ENCODE results near the gene RAPGEF1.
A peak's percentile ranks its signal among the peaks of the same experiment; 100 is the strongest.

The RAPGEF1 gene

DNA sequence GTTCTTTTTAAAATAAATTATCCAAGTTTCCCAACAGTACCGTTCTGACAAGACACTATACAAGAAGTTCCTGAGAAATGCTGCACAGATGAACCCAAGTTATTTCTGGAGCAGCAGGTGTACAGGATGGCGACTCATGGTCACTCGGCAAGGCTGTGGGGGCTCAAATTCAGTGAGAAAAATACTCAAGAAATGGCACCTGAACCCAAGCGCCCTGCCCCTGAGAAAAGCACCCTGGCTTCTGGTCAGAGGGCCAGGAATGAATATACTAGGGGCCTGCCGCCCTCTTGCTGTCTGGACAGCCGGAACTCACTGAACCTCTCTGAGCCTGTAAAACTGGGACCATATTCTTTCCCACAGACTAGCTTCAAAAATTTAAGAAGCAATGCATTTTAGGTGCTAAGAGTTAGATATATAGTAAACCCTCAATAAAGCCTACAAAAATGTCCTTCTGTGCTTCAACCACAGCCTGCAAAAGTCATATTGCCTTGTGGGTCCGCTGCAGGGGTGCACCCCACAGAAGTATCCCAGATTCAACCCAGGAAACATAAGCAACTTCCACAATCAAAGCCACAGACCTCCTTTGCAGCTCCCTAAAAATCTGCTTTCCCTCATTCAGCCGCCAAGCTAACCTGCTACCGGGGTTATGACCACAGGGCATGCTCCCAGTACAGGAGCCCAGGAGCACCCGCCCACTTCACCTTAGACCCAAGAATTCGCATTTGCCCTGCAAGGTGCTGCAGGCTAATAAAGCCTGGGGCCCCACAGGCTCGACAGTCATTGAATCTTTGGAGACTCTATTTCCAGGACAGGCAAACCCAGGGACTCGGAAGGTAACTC is 1.4 kb downstream of the RAPGEF1 start:
- TF ChIP-seq EZH2phosphoT487 (conservative IDR thresholded peaks at IDR 0.05; ENCODE audit: low read length), result no peak
- TF ChIP-seq, protein P1, sequence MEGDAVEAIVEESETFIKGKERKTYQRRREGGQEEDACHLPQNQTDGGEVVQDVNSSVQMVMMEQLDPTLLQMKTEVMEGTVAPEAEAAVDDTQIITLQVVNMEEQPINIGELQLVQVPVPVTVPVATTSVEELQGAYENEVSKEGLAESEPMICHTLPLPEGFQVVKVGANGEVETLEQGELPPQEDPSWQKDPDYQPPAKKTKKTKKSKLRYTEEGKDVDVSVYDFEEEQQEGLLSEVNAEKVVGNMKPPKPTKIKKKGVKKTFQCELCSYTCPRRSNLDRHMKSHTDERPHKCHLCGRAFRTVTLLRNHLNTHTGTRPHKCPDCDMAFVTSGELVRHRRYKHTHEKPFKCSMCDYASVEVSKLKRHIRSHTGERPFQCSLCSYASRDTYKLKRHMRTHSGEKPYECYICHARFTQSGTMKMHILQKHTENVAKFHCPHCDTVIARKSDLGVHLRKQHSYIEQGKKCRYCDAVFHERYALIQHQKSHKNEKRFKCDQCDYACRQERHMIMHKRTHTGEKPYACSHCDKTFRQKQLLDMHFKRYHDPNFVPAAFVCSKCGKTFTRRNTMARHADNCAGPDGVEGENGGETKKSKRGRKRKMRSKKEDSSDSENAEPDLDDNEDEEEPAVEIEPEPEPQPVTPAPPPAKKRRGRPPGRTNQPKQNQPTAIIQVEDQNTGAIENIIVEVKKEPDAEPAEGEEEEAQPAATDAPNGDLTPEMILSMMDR (IDR thresholded peaks at IDR 0.05; ENCODE audit: insufficient read depth, low read length, poor library complexity, severe bottlenecking), result no peak
- Histone ChIP-seq H3K27ac (ENCODE audit: low read depth, low read length) (peak overlapping the region; percentile 99), H4K20me1 (ENCODE audit: low read depth, low read length) (no peaks in the 10 kb centered on the region), H3F3A (ENCODE audit: insufficient read depth) (peaks cover 38% of the 10 kb centered on the region), H3K27me3 (ENCODE audit: low read length) (no peaks in the 10 kb centered on the region), H3K36me3 (ENCODE audit: low read length) (no peaks in the 10 kb centered on the region), H3K9me3 (ENCODE audit: insufficient read depth, low read length) (no peaks in the 10 kb centered on the region), H2AFZ (ENCODE audit: low read depth, low read length, severe bottlenecking) (no peak overlapping the region), H3K9ac (ENCODE audit: low read length) (peak overlapping the region; percentile 67), H3K79me2 (ENCODE audit: insufficient read depth, low read length) (peaks cover 48% of the 10 kb centered on the region), H3K4me2 (ENCODE audit: low read depth, low read length, poor library complexity, severe bottlenecking) (peak overlapping the region; percentile 87), H3K4me3 (ENCODE audit: insufficient read depth, low read length, poor library complexity, severe bottlenecking) (peak overlapping the region; percentile 81), H3K9me2 (replicated peaks; ENCODE audit: insufficient read depth, low read length) (no peaks in the 10 kb centered on the region)

- Histone ChIP-seq H3K27me3 (ENCODE audit: low read length) (no peaks in the 10 kb centered on the region), H4K20me1 (ENCODE audit: low read depth, low read length) (no peaks in the 10 kb centered on the region), H2AFZ (ENCODE audit: low read depth, low read length, severe bottlenecking) (no peak overlapping the region), H3K4me3 (ENCODE audit: insufficient read depth, low read length, poor library complexity, severe bottlenecking) (peak overlapping the region; percentile 45), H3K79me2 (ENCODE audit: insufficient read depth, low read length) (peaks cover 54% of the 10 kb centered on the region), H3F3A (ENCODE audit: insufficient read depth) (peaks cover 48% of the 10 kb centered on the region), H3K9me2 (replicated peaks; ENCODE audit: insufficient read depth, low read length) (no peaks in the 10 kb centered on the region), H3K27ac (ENCODE audit: low read depth, low read length) (peak overlapping the region; percentile 99), H3K9ac (ENCODE audit: low read length) (peak overlapping the region; percentile 46), H3K4me2 (ENCODE audit: low read depth, low read length, poor library complexity, severe bottlenecking) (peak overlapping the region; percentile 77), H3K36me3 (ENCODE audit: low read length) (no peaks in the 10 kb centered on the region), H3K9me3 (ENCODE audit: insufficient read depth, low read length) (no peaks in the 10 kb centered on the region)
- TF ChIP-seq, protein P1 (IDR thresholded peaks at IDR 0.05; ENCODE audit: insufficient read depth, low read length, poor library complexity, severe bottlenecking), result no peak
- no peak for TF ChIP-seq EZH2phosphoT487 (conservative IDR thresholded peaks at IDR 0.05; ENCODE audit: low read length)
Measured at GRCh38 chr9:131737426-131737825, 2.5 kb downstream of the RAPGEF1 start.

DNA sequence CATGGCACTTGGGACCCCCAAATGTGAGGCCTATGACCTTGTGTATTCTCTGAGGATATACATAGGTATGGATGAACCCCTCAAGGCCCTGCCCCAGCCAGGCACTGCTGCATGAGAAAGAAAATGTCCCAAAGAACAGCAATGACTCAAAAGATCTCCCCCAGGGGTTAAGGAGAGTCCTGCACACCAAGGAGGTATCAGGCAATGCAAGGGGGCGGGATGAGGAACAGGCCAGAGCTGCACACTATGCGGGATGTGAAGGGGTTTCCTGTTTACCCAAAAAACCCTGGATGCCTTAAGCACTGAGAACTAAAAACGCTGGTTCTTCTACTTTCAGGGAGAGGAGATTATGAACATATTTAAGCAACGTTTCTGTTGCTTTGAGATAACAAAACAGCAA is 3.4 kb downstream of the RAPGEF1 start:
- Histone ChIP-seq H3K4me2 (ENCODE audit: low read depth, low read length, poor library complexity, severe bottlenecking) (peak overlapping the region; percentile 77), H3K79me2 (ENCODE audit: insufficient read depth, low read length) (peaks cover 63% of the 10 kb centered on the region)

More for the DNA sequence above, 3.4 kb downstream of the RAPGEF1 start:
- H2AFZ ChIP-seq (ENCODE audit: low read depth, low read length, severe bottlenecking), result no peak overlapping the region
- peaks cover 58% of the 10 kb centered on the region for H3F3A ChIP-seq (ENCODE audit: insufficient read depth)
- H3K9me2 ChIP-seq (replicated peaks; ENCODE audit: insufficient read depth, low read length), result no peaks in the 10 kb centered on the region
- TF ChIP-seq EZH2phosphoT487 (conservative IDR thresholded peaks at IDR 0.05; ENCODE audit: low read length), result no peak
- TF ChIP-seq, protein P1 (IDR thresholded peaks at IDR 0.05; ENCODE audit: insufficient read depth, low read length, poor library complexity, severe bottlenecking), result no peak
- no peaks in the 10 kb centered on the region for H3K27me3 ChIP-seq (ENCODE audit: low read length)
- H3K27ac ChIP-seq (ENCODE audit: low read depth, low read length), result peak overlapping the region; percentile 99
- H4K20me1 ChIP-seq (ENCODE audit: low read depth, low read length), result no peaks in the 10 kb centered on the region
- no peaks in the 10 kb centered on the region for H3K36me3 ChIP-seq (ENCODE audit: low read length)
- peak overlapping the region; percentile 45 for H3K4me3 ChIP-seq (ENCODE audit: insufficient read depth, low read length, poor library complexity, severe bottlenecking)
- H3K9me3 ChIP-seq (ENCODE audit: insufficient read depth, low read length), result no peaks in the 10 kb centered on the region
- H3K9ac ChIP-seq (ENCODE audit: low read length), result peak overlapping the region; percentile 46

All from SU-DHL-6 (cell line).